K562 (cell line): ENCODE measurements around the gene GPATCH3. TPM values are rescaled to one million over a fixed set of nuclear protein-coding genes. Genes with fewer than 3 reads are reported as not detected.

ENCODE experiments used
- ARNT ChIP-seq, 2 experiments: fragments of 450-650 bp; IDR thresholded peaks; 2 replicates each; pipeline ENCODE4 v1.6.1; 2016; ENCODE audit warnings: mild to moderate bottlenecking in 1 of 2
- CREM ChIP-seq: IDR thresholded peaks from 2 replicates; pipeline ENCODE4 v1.6.1; 2014; ENCODE audit warnings: antibody characterized with exemption, low read depth
- ELF1 ChIP-seq: fragments of 200-800 bp; sonication (Bioruptor generic); IDR thresholded peaks from 2 replicates; pipeline ENCODE4 v1.6.1; 2016; ENCODE audit warnings: missing genetic modification characterization, missing compliant biosample characterization
- GATA2 ChIP-seq: sonication (generic); formaldehyde crosslinking; IDR thresholded peaks from 2 replicates; pipeline ENCODE4 v1.4.0; 2020; ENCODE audit warnings: mild to moderate bottlenecking, missing genetic modification reagents
- HDAC8 ChIP-seq: fragments of 450-650 bp; IDR thresholded peaks from 2 replicates; pipeline ENCODE4 v1.6.1; 2016; ENCODE audit warnings: mild to moderate bottlenecking, missing genetic modification characterization, moderate library complexity, missing compliant biosample characterization
- HSF4 ChIP-seq: fragments of 250-450 bp; sonication (Bioruptor Pico); IDR thresholded peaks from 2 replicates; pipeline ENCODE4 v2.1.2; 2022; ENCODE audit warnings: mild to moderate bottlenecking, moderate library complexity, borderline replicate concordance
- KLF6 ChIP-seq: fragments of 250-450 bp; sonication (Bioruptor Pico); IDR thresholded peaks from 2 replicates; pipeline ENCODE4 v1.4.0; 2020; ENCODE audit warnings: mild to moderate bottlenecking, moderate library complexity, borderline replicate concordance
- MCM7 ChIP-seq, 2 experiments: fragments of 450-650 bp; IDR thresholded peaks; 2 replicates each; pipeline ENCODE4 v1.6.1; 2016 to 2018
- MTA3 ChIP-seq: fragments of 450-650 bp; formaldehyde crosslinking; IDR thresholded peaks from 2 replicates; pipeline ENCODE4 v1.6.1; 2017; ENCODE audit warnings: mild to moderate bottlenecking, borderline replicate concordance
- NR2C1 ChIP-seq, 2 experiments: fragments of 450-650 bp; IDR thresholded peaks; 2 replicates each; pipeline ENCODE4 v1.6.1; 2017; ENCODE audit warnings: mild to moderate bottlenecking in 2 of 2, antibody characterized with exemption in 1 of 2, inconsistent platforms in 1 of 2, missing compliant biosample characterization in 1 of 2, missing genetic modification characterization in 1 of 2
- NR2C2 ChIP-seq, 2 experiments: fragments of 200-800 bp in 1 of 2; sonication (Bioruptor generic) in 1 of 2; sonication (generic) in 1 of 2; formaldehyde crosslinking in 1 of 2; IDR thresholded peaks; 2 replicates each; pipeline versions ENCODE4 v1.6.1 to v1.8.0; 2016 to 2022; ENCODE audit warnings: mild to moderate bottlenecking in 1 of 2, missing compliant biosample characterization in 1 of 2, missing genetic modification characterization in 1 of 2, missing genetic modification reagents in 1 of 2
- NR2F6 ChIP-seq: fragments of 450-650 bp; formaldehyde crosslinking; IDR thresholded peaks from 2 replicates; pipeline ENCODE4 v1.4.0; 2020; ENCODE audit warnings: mild to moderate bottlenecking
- NR4A1 ChIP-seq, 2 experiments: fragments of 250-450 bp in 1 of 2; fragments of 450-650 bp in 1 of 2; sonication (Bioruptor Pico) in 1 of 2; IDR thresholded peaks; 2 replicates each; pipeline versions ENCODE4 v1.4.0 to v1.6.1; 2016 to 2020; ENCODE audit warnings: mild to moderate bottlenecking in 2 of 2, missing compliant biosample characterization in 1 of 2, missing genetic modification characterization in 1 of 2, moderate library complexity in 1 of 2
- PCBP1 ChIP-seq: fragments of 200-400 bp; formaldehyde crosslinking; IDR thresholded peaks from 2 replicates; pipeline ENCODE4 v1.6.1; 2018; ENCODE audit warnings: mild to moderate bottlenecking, low read depth, low read length; ENCODE audit not compliant: poor library complexity, severe bottlenecking
- PREB ChIP-seq: sonication (generic); formaldehyde crosslinking; IDR thresholded peaks from 2 replicates; pipeline ENCODE4 v1.8.1; 2023; ENCODE audit warnings: mild to moderate bottlenecking, missing genetic modification reagents
- PTTG1 ChIP-seq: fragments of 450-650 bp; IDR thresholded peaks from 2 replicates; pipeline ENCODE4 v1.6.1; 2016; ENCODE audit warnings: low read depth, mild to moderate bottlenecking, missing genetic modification characterization, missing compliant biosample characterization
- ZBTB1 ChIP-seq: sonication (generic); formaldehyde crosslinking; IDR thresholded peaks from 2 replicates; pipeline ENCODE4 v1.8.1; 2023; ENCODE audit warnings: missing genetic modification reagents, low read depth, mild to moderate bottlenecking, borderline replicate concordance
- ZNF639 ChIP-seq, 2 experiments: fragments of 200-800 bp in 1 of 2; sonication (Bioruptor generic) in 1 of 2; sonication (generic) in 1 of 2; formaldehyde crosslinking in 1 of 2; IDR thresholded peaks in 1 of 2; conservative IDR thresholded peaks in 1 of 2; 2 replicates each; pipeline versions ENCODE4 v1.5.0 to v1.6.1; 2016 to 2020; ENCODE audit warnings: missing compliant biosample characterization in 1 of 2, missing genetic modification characterization in 1 of 2, missing genetic modification reagents in 1 of 2
- ZNF644 ChIP-seq: fragments of 200-800 bp; sonication (Bioruptor generic); IDR thresholded peaks from 2 replicates; pipeline ENCODE4 v1.6.1; 2016; ENCODE audit warnings: low read depth, missing genetic modification characterization, missing compliant biosample characterization
- polyA plus RNA-seq, 8 experiments: library from polyadenylated mRNA; depleted of rRNA in 4 of 8; stranded (reverse) in 5 of 8; unstranded in 3 of 8; fragments of >200 nt; fragmentation: Nextera tagmentation in 2 of 8; fragmentation: Illumina TruSeq in 1 of 8; extraction: Ambion mirVana in 2 of 8; extraction: Trizol in 1 of 8; gene quantifications; 2 replicates each; pipeline versions ENCODE4 v1.2.1 to v1.2.3, GENCODE V29; 2011 to 2014; ENCODE audit warnings: inconsistent platforms in 1 of 8, missing spikeins in 1 of 8
- total RNA-seq, 7 experiments: library from RNA; depleted of rRNA in 6 of 7; stranded (reverse); fragments of >200 nt in 6 of 7; fragmentation: Illumina TruSeq in 2 of 7; extraction: Trizol in 2 of 7; gene quantifications; 2 replicates each; pipeline versions ENCODE4 v1.2.1 to v1.2.3, GENCODE V29; 2011 to 2021; ENCODE audit warnings: low replicate concordance in 1 of 7
- TF ChIP-seq, protein P1 (sequence below): sonication (generic); formaldehyde crosslinking; IDR thresholded peaks from 2 replicates; pipeline ENCODE4 v1.9.0; 2022; ENCODE audit warnings: mild to moderate bottlenecking, missing genetic modification reagents
- TF ChIP-seq, protein P2 (sequence below): fragments of 250-450 bp; sonication (Bioruptor Pico); IDR thresholded peaks from 2 replicates; pipeline ENCODE4 v1.5.0; 2020; ENCODE audit warnings: mild to moderate bottlenecking

GPATCH3 gene
- total and polyA plus RNA-seq, 9 of the 15 experiments (the other 6 are each of a cell fraction or from before 2014, with no cell fraction given), result 1.6 to 23.0 (median 13.3) TPM

- TF ChIP-seq KLF6 (0 out of 2 replicates have a peak, but pooled peaks have one; percentile 36), PCBP1 (no peak), NR2F6 (CRISPR knock-in tag) (no peak), ARNT (IDR thresholded peaks at IDR 0.05) (no peak), ZNF639 (CRISPR knock-in tag; conservative IDR thresholded peaks at IDR 0.05 in 1 of 2, IDR thresholded peaks at IDR 0.05 in 1 of 2) (peak in 1 of 2 experiments; percentile 77; a peak in 1 of 4 replicates), CREM (peak; percentile 37; the same call in 1 of the 2 replicates), ZBTB1 (no peak), ELF1 (tag) (peak; percentile 63), GATA2 (peak; percentile 24; the same call in 1 of the 2 replicates), PREB (no peak), NR2C2 (CRISPR knock-in tag; IDR thresholded peaks at IDR 0.05) (no peak), NR2C2 (tag; IDR thresholded peaks at IDR 0.05) (peak; percentile 77), PTTG1 (tag) (no peak), HSF4 (CRISPR knock-in tag) (peak; percentile 27; the same call in 1 of the 2 replicates), ZNF644 (tag) (peak; percentile 68; the same call in 1 of the 2 replicates), MTA3 (peak; percentile 77; the same call in 1 of the 2 replicates), MCM7 (IDR thresholded peaks at IDR 0.05) (no peak), NR2C1 (IDR thresholded peaks at IDR 0.05) (no peak; the same call in 1 of the 2 replicates), NR2C1 (tag; IDR thresholded peaks at IDR 0.05) (no peak; the same call in none of the 2 replicates), HDAC8 (no peak), NR4A1 (CRISPR knock-in tag; IDR thresholded peaks at IDR 0.05) (no peak), NR4A1 (tag; IDR thresholded peaks at IDR 0.05) (peak; percentile 78)
- TF ChIP-seq, protein P1, sequence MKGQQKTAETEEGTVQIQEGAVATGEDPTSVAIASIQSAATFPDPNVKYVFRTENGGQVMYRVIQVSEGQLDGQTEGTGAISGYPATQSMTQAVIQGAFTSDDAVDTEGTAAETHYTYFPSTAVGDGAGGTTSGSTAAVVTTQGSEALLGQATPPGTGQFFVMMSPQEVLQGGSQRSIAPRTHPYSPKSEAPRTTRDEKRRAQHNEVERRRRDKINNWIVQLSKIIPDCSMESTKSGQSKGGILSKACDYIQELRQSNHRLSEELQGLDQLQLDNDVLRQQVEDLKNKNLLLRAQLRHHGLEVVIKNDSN (CRISPR knock-in tag), result peak; percentile 36; the same call in 1 of the 2 replicates
- TF ChIP-seq, protein P2, sequence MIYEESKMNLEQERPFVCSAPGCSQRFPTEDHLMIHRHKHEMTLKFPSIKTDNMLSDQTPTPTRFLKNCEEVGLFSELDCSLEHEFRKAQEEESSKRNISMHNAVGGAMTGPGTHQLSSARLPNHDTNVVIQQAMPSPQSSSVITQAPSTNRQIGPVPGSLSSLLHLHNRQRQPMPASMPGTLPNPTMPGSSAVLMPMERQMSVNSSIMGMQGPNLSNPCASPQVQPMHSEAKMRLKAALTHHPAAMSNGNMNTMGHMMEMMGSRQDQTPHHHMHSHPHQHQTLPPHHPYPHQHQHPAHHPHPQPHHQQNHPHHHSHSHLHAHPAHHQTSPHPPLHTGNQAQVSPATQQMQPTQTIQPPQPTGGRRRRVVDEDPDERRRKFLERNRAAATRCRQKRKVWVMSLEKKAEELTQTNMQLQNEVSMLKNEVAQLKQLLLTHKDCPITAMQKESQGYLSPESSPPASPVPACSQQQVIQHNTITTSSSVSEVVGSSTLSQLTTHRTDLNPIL (CRISPR knock-in tag), result no peak
Measured at GRCh38 chr1:26913754-26914619, 13.7 kb upstream of the GPATCH3 start, which contains the start of gene NR0B2 (continued).
